Transverse colon (tissue), 4 donors: ENCODE measurements around the gene ERF. TPM values are rescaled to one million over a fixed set of nuclear protein-coding genes. Genes with fewer than 3 reads are reported as not detected.
A peak's percentile ranks its signal among the peaks of the same experiment; 100 is the strongest.

ENCODE experiments used
- DNase-seq: peaks from one replicate; pipeline ENCODE4 v3.0.0-alpha.2; 2019
- H3K27ac ChIP-seq, 4 donors: fragments of 200-600 bp; sonication (generic); 2 replicates each; pipeline ENCODE4 v1.5.1; 2016 to 2018; ENCODE audit warnings: inconsistent platforms in 4 of 4
- H3K27me3 ChIP-seq: fragments of 200-600 bp; sonication (generic); 2 replicates; pipeline ENCODE4 v1.5.1; 2017; ENCODE audit warnings: inconsistent platforms
- H3K36me3 ChIP-seq, 4 donors: fragments of 200-600 bp; sonication (generic); 2 replicates each; pipeline ENCODE4 v1.5.1; 2017 to 2019; ENCODE audit warnings: inconsistent platforms in 4 of 4
- H3K4me1 ChIP-seq, 4 donors: fragments of 200-600 bp; sonication (generic); 2 replicates each; pipeline ENCODE4 v1.5.1; 2017 to 2020; ENCODE audit warnings: inconsistent platforms in 4 of 4
- H3K4me3 ChIP-seq, 4 donors: fragments of 200-600 bp; sonication (generic); 1 replicate in 1 of 4; 2 replicates in 3 of 4; pipeline versions ENCODE4 v1.5.1 to v1.6.1; 2017 to 2019; ENCODE audit warnings: inconsistent platforms in 4 of 4
- H3K9me3 ChIP-seq, 2 donors: fragments of 200-600 bp; sonication (generic); 2 replicates each; pipeline ENCODE4 v1.5.1; 2017 to 2019; ENCODE audit warnings: inconsistent platforms in 2 of 2
- EP300 ChIP-seq: sonication (generic); formaldehyde crosslinking; IDR thresholded peaks from one replicate; pipeline ENCODE4 v1.6.1; 2017; ENCODE audit warnings: antibody characterized with exemption, low read depth
- POLR2A ChIP-seq: fragments of 450-650 bp; IDR thresholded peaks from one replicate; pipeline ENCODE4 v1.6.1; 2016; ENCODE audit warnings: antibody characterized with exemption, mild to moderate bottlenecking, moderate library complexity
- POLR2AphosphoS5 ChIP-seq, 3 donors: sonication (generic); formaldehyde crosslinking; IDR thresholded peaks; one replicate each; pipeline ENCODE4 v1.6.1; 2016; ENCODE audit warnings: antibody characterized with exemption in 3 of 3
- WGBS, 2 donors: methylation state at CpG; one replicate each; pipeline ENCODE4 v1.1.5; 2018; ENCODE audit warnings: low coverage in 1 of 2; 5-methylcytosine and 5-hydroxymethylcytosine counted together
- in situ Hi-C, 4 donors: fragments of 200-750 bp; cut with MboI; loops; one replicate each; pipeline versions ENCODE4 v1.15.0 to v1.15.1; 2017; ENCODE audit warnings: low sequenced_read_pairs in 3 of 4, low pct_ligation_motif_present in 1 of 4, low pct_unique_long_range_greater_than_20kb in 1 of 4
- intact Hi-C: fragments of 100-400 bp; cut with DNase I; formaldehyde crosslinking; loops from one replicate; pipeline ENCODE4 v1.15.1; 2023; ENCODE audit warnings: low total_unique reads
- total RNA-seq, 4 donors: library from RNA; depleted of rRNA; stranded (reverse); fragments of >200 nt; gene quantifications; one replicate each; pipeline ENCODE4 v1.1.0, GENCODE V29; 2016
- TF ChIP-seq, protein P1 (sequence below), 5 experiments: fragments of 200-600 bp in 3 of 5; fragments of 450-650 bp in 2 of 5; sonication (generic) in 3 of 5; IDR thresholded peaks; 1 replicate in 2 of 5; 2 replicates in 3 of 5; pipeline ENCODE4 v1.5.1; 2016 to 2017; ENCODE audit warnings: antibody characterized with exemption in 5 of 5, inconsistent platforms in 3 of 5, mild to moderate bottlenecking in 2 of 5, moderate library complexity in 1 of 5

ERF gene
- total RNA-seq, 4 donors from 2014 or later, result 20.9 to 67.3 (median 30.5) TPM

DNA sequence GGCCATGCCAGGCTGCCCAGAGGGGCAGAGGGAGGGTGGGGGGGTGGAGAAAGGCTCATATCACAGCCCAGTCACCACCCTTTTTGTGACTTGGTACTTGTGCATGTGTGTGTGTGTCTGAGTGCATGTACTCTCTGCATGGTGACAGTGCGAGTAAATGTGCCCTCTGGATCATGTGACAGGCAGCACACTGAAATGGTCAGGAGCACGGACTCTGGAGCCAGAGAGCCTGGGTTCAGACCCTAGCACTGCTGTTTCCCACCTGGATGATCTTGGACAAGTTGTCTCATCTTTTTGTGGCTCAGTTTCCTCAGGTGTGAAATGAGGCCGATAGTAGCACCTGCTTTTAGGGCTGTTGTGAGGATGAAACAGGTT, 16.1 kb upstream of the ERF start:
- Histone ChIP-seq H3K27ac (peak overlapping the region; percentile 91 to 95 (median 94)), H3K36me3 (peaks cover 0 to 12% (median 0%) of the 10 kb centered on the region in 4 donors), H3K27me3 (no peaks in the 10 kb centered on the region), H3K4me1 (peaks cover 21 to 41% (median 23%) of the 10 kb centered on the region in 4 donors), H3K4me3 (peak overlapping the region in 3 of 4 donors; percentile 54 to 64 (median 57)), H3K9me3 (no peaks in the 10 kb centered on the region)
- TF ChIP-seq, protein P1, sequence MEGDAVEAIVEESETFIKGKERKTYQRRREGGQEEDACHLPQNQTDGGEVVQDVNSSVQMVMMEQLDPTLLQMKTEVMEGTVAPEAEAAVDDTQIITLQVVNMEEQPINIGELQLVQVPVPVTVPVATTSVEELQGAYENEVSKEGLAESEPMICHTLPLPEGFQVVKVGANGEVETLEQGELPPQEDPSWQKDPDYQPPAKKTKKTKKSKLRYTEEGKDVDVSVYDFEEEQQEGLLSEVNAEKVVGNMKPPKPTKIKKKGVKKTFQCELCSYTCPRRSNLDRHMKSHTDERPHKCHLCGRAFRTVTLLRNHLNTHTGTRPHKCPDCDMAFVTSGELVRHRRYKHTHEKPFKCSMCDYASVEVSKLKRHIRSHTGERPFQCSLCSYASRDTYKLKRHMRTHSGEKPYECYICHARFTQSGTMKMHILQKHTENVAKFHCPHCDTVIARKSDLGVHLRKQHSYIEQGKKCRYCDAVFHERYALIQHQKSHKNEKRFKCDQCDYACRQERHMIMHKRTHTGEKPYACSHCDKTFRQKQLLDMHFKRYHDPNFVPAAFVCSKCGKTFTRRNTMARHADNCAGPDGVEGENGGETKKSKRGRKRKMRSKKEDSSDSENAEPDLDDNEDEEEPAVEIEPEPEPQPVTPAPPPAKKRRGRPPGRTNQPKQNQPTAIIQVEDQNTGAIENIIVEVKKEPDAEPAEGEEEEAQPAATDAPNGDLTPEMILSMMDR (IDR thresholded peaks at IDR 0.05), result no peak
- TF ChIP-seq POLR2A (no peak), EP300 (no peak), POLR2AphosphoS5 (IDR thresholded peaks at IDR 0.05) (no peak)
- no peak for DNase-seq
- intact Hi-C loops, result no loop called here
- in situ Hi-C loops, result no loop called here
- WGBS, 2 donors, result 59 to 80% methylated on average over 1 to 3 of the region's 3 CpGs

DNA sequence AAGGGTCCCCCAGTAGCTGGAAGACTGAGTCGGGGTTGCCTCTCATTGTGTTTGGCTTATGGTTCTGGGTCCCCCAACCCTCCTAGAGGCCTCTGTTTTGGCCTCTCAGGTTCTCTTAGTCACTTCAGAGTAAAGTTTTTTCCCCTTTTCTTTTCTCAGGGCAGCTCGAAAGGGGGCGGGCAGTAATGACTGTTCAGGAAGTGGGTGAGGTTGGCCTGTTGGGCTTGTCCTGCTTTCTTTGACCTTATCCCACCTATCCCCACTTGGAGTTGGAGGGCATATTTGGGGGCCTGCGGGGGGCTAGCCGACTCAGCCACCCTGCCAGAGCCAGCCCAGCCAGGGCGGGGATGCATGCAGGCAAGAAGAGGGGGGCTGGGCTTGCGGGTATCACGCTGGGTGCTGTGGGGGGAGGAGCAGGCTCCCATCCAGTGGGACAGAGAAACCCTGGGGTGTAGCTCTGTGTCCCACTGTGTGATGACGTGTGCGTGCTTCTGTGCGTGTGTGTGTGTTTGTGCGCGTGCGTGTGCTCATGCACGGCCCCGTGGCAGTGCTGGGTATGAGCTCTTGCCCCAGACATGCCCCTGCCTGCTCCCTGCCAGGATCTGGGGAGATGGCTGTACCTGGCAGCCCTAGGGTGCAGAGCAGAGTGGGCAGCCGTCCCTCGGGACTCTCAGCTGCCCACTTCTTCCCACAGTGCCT, 15.6 kb upstream of the ERF start:
- Histone ChIP-seq H3K27ac (peak overlapping the region; percentile 91 to 95 (median 94)), H3K4me3 (peak overlapping the region; percentile 54 to 77 (median 60)), H3K9me3 (no peaks in the 10 kb centered on the region), H3K36me3 (peaks cover 0 to 12% (median 0%) of the 10 kb centered on the region in 4 donors), H3K4me1 (peaks cover 21 to 38% (median 23%) of the 10 kb centered on the region in 4 donors), H3K27me3 (no peaks in the 10 kb centered on the region)
- TF ChIP-seq EP300, result no peak
- peak in 2 of 3 donors; percentile 14 to 45 for TF ChIP-seq POLR2AphosphoS5 (IDR thresholded peaks at IDR 0.05)
- TF ChIP-seq, protein P1 (IDR thresholded peaks at IDR 0.05), result no peak
- TF ChIP-seq POLR2A, result peak; percentile 13
- in situ Hi-C loops, result no loop called here
- intact Hi-C loops, result no loop called here
- 0 to 12% methylated on average over 3 to 10 of the region's 18 CpGs for WGBS, 2 donors
- peak; percentile 63 for DNase-seq

DNA sequence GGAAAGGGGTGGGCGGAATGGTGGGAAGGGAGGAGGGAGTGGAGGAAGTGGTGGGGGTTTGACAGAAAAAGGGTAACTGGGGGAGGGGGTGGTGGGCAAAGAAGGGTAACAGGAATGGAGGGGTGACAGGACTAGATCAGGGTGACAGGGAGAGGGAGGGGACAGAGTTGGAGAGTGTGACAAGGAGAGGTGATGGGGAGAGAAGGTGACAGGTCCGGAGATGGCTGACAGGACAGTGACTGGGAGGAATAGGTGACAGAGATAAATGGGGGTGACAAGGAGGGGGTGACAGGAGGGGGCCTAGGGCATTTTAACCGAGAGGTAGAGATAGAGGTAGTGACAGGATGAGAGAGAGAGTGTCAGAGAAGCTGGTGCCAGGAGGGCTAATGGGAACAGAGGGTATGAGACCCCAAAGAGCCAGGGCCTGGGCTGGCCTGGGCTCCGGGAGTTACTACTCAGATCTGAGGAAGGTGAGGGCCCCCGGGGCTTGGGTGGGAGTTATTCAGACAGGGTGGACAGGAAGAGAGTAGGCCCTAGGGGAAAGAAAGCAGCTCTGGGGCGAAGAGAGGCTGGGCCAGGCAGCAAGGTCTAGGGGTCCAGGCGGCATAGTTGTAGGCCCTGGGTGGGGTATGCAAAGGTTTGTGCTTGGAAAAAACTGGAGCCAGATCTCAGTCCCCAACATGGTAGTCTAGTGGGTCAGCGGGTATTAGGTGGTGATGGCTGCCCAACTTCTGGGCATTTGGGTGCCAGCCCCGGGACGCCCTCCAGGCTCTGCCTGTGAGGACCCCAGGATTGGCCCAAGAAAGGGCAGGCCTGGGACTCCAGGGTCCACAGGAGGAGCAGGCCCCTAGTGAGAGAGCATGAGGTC, 14.8 kb upstream of the ERF start:
- 10 to 34% methylated on average over 2 to 10 of the region's 10 CpGs for WGBS, 2 donors
- peaks cover 21 to 32% (median 23%) of the 10 kb centered on the region in 4 donors for H3K4me1 ChIP-seq
- no peaks in the 10 kb centered on the region for H3K27me3 ChIP-seq
- intact Hi-C loops, result no loop called here
- H3K27ac ChIP-seq, result peak overlapping the region; percentile 91 to 95 (median 94)
- in situ Hi-C loops, result no loop called here
- TF ChIP-seq, protein P1 (IDR thresholded peaks at IDR 0.05), result no peak
- TF ChIP-seq POLR2AphosphoS5 (IDR thresholded peaks at IDR 0.05) (no peak), EP300 (no peak), POLR2A (no peak)
- H3K4me3 ChIP-seq, result peak overlapping the region; percentile 54 to 77 (median 60)
- H3K9me3 ChIP-seq, result no peaks in the 10 kb centered on the region
- DNase-seq, result no peak
- peaks cover 0 to 12% (median 0%) of the 10 kb centered on the region in 4 donors for H3K36me3 ChIP-seq
